Ovary (tissue), 9 donors: ENCODE results near the gene PADI1. TPM values are rescaled to one million over a fixed set of nuclear protein-coding genes. Genes with fewer than 3 reads are reported as not detected.

Source experiments
- DNase-seq, 5 donors: peaks; one replicate each; pipeline ENCODE4 v3.0.0-alpha.2; 2019 to 2020
- H3K27ac ChIP-seq, 2 donors: fragments of 200-600 bp; one replicate each; pipeline versions ENCODE4 v1.5.1 to v1.8.0; 2019 to 2022
- H3K27me3 ChIP-seq: fragments of 200-600 bp; one replicate; pipeline ENCODE4 v1.8.0; 2022
- H3K36me3 ChIP-seq: fragments of 200-600 bp; sonication (generic); one replicate; pipeline ENCODE4 v1.5.1; 2019
- H3K4me1 ChIP-seq: one replicate; pipeline ENCODE4 v1.8.1; 2013; ENCODE audit warnings: mild to moderate bottlenecking, moderate library complexity; ENCODE audit not compliant: insufficient read depth
- H3K4me3 ChIP-seq: fragments of 200-600 bp; sonication (generic); one replicate; pipeline ENCODE4 v1.5.1; 2017
- H3K9me3 ChIP-seq, 2 donors: fragments of 200-600 bp in 1 of 2; sonication (generic) in 1 of 2; one replicate each; pipeline versions ENCODE4 v1.5.1 to v1.8.1; 2013 to 2019; ENCODE audit warnings: mild to moderate bottlenecking in 1 of 2, moderate library complexity in 1 of 2
- EP300 ChIP-seq: sonication (generic); formaldehyde crosslinking; IDR thresholded peaks from one replicate; pipeline ENCODE4 v1.6.1; 2017; ENCODE audit warnings: antibody characterized with exemption
- POLR2A ChIP-seq: fragments of 450-650 bp; IDR thresholded peaks from one replicate; pipeline ENCODE4 v1.6.1; 2017; ENCODE audit warnings: antibody characterized with exemption, mild to moderate bottlenecking, moderate library complexity
- WGBS, 3 donors: extraction: QIAGEN DNeasy Blood & Tissue Kit in 1 of 3; methylation state at CpG; one replicate each; pipeline versions ENCODE4 v1.1.5 to v1.1.7; 2013 to 2017; 5-methylcytosine and 5-hydroxymethylcytosine counted together
- intact Hi-C, 4 donors: fragments of 100-400 bp; cut with DNase I; formaldehyde crosslinking; loops; one replicate each; pipeline versions ENCODE4 v1.11.0 to v1.15.1; 2022 to 2023
- polyA plus RNA-seq, 2 donors: library from polyadenylated mRNA; stranded (reverse); fragments of 200-250 nt in 1 of 2; fragments of 350-450 nt in 1 of 2; fragmentation: Illumina TruSeq in 1 of 2; extraction: RNeasy Lipid Tissue Mini Kit (QIAGEN cat#74804) in 1 of 2; gene quantifications; one replicate each; pipeline ENCODE4 v1.2.3, GENCODE V29; 2013 to 2014
- total RNA-seq, 7 donors: library from RNA; depleted of rRNA in 2 of 7; stranded (reverse); fragments of >200 nt in 2 of 7; fragmentation: NEBNext Ultra II Directional in 3 of 7; extraction: Animal tissue kit (Norgen Biotek cat#: 25700) in 3 of 7; gene quantifications; one replicate each; pipeline versions ENCODE4 v1.1.0 to v1.2.4, GENCODE V29; 2016 to 2023
- TF ChIP-seq, protein P1 (sequence below), 3 donors: fragments of 450-650 bp in 2 of 3; fragments of 200-600 bp in 1 of 3; IDR thresholded peaks; one replicate each; pipeline versions ENCODE4 v1.5.1 to v1.8.0; 2016 to 2022; ENCODE audit warnings: antibody characterized with exemption in 3 of 3, mild to moderate bottlenecking in 1 of 3
- donor health status: DM: no; HTN: no; CAD: no; lungs with moderate emphysema.
- donor health status: DM: no; HTN: no; CAD: no.
- donor health status: Bipolar disorder and iron deficiency.
- donor health status: DM: yes; HTN: yes; CAD: no.
- donor health status: DM: no; HTN: no; CAD: no.
- donor health status: DM: yes; HTN: yes; CAD: no.

PADI1 gene
- total and polyA plus RNA-seq, 9 donors: 0.07 TPM; not detected in 8

DNA sequence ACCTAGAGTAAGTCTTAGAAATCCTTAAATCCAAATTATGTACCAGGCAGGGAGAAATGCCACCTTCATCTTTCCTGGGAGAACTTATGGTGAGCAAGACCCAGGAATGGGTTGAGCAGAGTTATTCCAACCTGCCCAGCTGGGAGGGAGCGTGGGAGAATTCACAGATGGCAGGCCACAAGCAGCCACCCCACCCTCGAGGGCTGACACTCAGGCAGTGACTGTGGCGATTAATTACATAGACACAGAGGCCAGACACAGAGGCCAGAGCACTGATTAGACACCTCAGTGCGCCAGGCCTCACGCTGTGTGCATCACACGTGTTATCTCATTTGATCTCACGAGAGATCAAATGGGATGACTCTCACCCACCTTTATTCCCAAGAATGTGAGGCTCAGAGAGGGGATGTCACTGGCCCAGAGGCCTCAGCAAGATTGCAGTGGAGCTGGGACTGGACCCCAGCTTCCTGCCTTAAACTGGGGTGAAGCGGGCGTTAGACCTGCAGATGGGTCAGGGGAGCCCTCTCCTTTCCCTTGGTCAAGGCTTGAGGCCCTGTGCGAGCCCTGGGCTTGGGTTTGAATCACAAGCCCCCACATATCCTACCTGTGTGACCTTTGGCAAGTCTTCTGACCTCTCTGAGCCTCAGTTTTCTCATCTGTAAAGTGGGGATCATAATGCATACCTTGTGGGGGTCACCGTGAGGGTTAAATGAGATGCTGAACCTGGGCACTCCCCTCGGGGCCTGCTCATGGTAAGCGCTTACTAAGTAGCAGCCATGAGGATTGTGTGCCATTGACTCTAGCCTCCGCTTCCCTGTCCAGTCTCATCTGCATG lies 74.3 kb downstream of the PADI1 start:
- Histone ChIP-seq H3K27me3 (no peaks in the 10 kb centered on the region), H3K27ac (no peak overlapping the region), H3K9me3 (no peaks in the 10 kb centered on the region), H3K4me3 (no peak overlapping the region), H3K4me1 (no peaks in the 10 kb centered on the region), H3K36me3 (no peaks in the 10 kb centered on the region)
- no peak for DNase-seq
- intact Hi-C loops: no loop called here
- WGBS, 3 donors: 87 to 92% (median 88%) methylated on average over 14 of the region's 14 CpGs
- TF ChIP-seq POLR2A: no peak
- TF ChIP-seq EP300: no peak
- TF ChIP-seq, protein P1, sequence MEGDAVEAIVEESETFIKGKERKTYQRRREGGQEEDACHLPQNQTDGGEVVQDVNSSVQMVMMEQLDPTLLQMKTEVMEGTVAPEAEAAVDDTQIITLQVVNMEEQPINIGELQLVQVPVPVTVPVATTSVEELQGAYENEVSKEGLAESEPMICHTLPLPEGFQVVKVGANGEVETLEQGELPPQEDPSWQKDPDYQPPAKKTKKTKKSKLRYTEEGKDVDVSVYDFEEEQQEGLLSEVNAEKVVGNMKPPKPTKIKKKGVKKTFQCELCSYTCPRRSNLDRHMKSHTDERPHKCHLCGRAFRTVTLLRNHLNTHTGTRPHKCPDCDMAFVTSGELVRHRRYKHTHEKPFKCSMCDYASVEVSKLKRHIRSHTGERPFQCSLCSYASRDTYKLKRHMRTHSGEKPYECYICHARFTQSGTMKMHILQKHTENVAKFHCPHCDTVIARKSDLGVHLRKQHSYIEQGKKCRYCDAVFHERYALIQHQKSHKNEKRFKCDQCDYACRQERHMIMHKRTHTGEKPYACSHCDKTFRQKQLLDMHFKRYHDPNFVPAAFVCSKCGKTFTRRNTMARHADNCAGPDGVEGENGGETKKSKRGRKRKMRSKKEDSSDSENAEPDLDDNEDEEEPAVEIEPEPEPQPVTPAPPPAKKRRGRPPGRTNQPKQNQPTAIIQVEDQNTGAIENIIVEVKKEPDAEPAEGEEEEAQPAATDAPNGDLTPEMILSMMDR (IDR thresholded peaks at IDR 0.05): no peak

DNA sequence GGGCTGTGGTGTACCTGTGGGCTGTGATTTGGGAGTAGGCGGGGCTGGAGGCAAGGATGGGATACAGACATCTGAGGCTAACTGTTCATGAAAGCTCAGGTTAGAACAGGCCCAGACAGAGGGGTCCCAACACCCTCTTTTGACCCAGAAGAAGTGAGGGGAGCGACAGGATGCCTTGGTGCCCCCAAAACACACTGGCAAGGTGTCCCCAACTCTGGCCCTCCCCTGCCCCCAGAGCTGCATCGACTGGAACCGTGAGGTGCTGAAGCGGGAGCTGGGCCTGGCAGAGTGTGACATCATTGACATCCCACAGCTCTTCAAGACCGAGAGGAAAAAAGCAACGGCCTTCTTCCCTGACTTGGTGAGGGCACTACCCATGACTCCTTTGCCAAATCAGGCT lies 75.5 kb downstream of the PADI1 start:
- no peak overlapping the region for H3K4me3 ChIP-seq
- H3K4me1 ChIP-seq: no peaks in the 10 kb centered on the region
- 90 to 93% (median 92%) methylated on average over 7 of the region's 7 CpGs for WGBS, 3 donors
- H3K27me3 ChIP-seq: no peaks in the 10 kb centered on the region
- H3K27ac ChIP-seq: no peak overlapping the region
- no peak for DNase-seq
- TF ChIP-seq EP300 (no peak), POLR2A (no peak)
- TF ChIP-seq, protein P1 (IDR thresholded peaks at IDR 0.05): no peak
- H3K36me3 ChIP-seq: no peaks in the 10 kb centered on the region
- no peaks in the 10 kb centered on the region for H3K9me3 ChIP-seq
- intact Hi-C loops: no loop called here

DNA sequence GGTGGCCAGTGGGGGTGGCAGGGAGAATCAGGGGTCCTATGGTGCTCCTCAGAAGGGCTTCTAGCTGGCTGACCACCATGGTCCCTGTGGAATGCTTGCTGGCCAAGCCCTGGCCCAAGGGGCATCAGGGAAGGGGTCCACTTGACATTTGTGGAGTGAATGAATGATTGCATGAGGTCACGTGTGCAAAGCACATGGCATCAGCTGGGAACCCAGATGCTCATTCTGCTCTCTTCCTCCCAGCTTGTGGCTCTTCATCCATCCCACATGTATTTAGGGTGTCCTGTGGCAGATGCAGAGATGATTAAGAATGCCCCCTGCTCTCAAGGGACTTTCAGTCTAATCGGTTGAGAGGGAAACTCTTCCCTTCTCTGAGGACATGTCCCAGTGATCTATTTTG lies 76.0 kb downstream of the PADI1 start:
- H3K4me1 ChIP-seq: no peaks in the 10 kb centered on the region
- no peaks in the 10 kb centered on the region for H3K27me3 ChIP-seq
- 89 to 95% (median 92%) methylated on average over 2 of the region's 2 CpGs for WGBS, 3 donors
- no peak for DNase-seq
- H3K9me3 ChIP-seq: no peaks in the 10 kb centered on the region
- TF ChIP-seq, protein P1 (IDR thresholded peaks at IDR 0.05): no peak
- TF ChIP-seq EP300 (no peak), POLR2A (no peak)
- intact Hi-C loops: no loop called here
- H3K4me3 ChIP-seq: no peak overlapping the region
- no peak overlapping the region for H3K27ac ChIP-seq
- H3K36me3 ChIP-seq: no peaks in the 10 kb centered on the region

DNA sequence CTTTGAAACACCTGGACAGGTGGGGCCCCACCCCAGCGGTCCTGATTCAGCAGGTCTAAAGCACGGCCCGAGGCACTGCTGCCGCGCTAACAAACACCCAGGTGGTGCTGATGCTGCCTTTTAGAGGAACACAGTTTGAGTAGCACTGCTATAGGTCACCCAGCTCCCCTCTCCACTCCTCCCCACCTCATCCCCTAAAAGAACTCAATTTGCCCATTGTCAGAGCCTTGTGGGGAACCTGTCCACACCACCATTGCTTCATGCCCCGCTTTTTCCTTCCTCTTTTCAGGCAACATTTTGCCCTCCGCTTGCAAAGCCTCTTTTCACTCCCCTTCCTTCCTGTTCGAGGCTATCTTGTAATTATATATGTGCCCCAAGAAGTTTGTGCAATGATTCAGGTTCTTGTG lies 76.8 kb downstream of the PADI1 start:
- Histone ChIP-seq H3K27me3 (no peaks in the 10 kb centered on the region), H3K36me3 (no peaks in the 10 kb centered on the region), H3K4me3 (no peak overlapping the region), H3K4me1 (no peaks in the 10 kb centered on the region), H3K27ac (no peak overlapping the region), H3K9me3 (no peaks in the 10 kb centered on the region)
- DNase-seq: no peak
- TF ChIP-seq, protein P1 (IDR thresholded peaks at IDR 0.05): no peak
- TF ChIP-seq EP300: no peak
- no peak for TF ChIP-seq POLR2A
- intact Hi-C loops: no loop called here
- WGBS, 3 donors: 72 to 80% (median 76%) methylated on average over 8 of the region's 8 CpGs
